CD4-positive, alpha-beta T cell treated with Interleukin-12 subunit alpha and Interleukin-12 subunit beta, for 1 hour (primary cell): Measurements from ENCODE around the gene CCL15.
"Not testable (repeated sequence)": the region's sequence is repeated elsewhere in the genome, so short reads cannot be mapped to it uniquely, and the experiment has no call there.

Source experiments
- DNase-seq: peaks from one replicate; pipeline ENCODE4 v3.0.0-alpha.2; 2020

The CCL15 gene

GRCh38 chr17:36001110-36001771, at the start of gene CCL15:
Gene CCL15 (minus strand): TSS chr17:36001553. CDS start chr17:36001492, 61 bp downstream.
- DNase-seq = no peak

GRCh38 chr17:36049643-36050042, 48.3 kb upstream of the CCL15 start:
- DNase-seq = no peak

GRCh38 chr17:36048066-36048465, 46.7 kb upstream of the CCL15 start:
- DNase-seq = no peak

- DNase-seq = no peak
These were observed 34.9 kb upstream of the CCL15 start for GRCh38 chr17:36036235-36036634.

GRCh38 chr17:36034127-36034526, 32.8 kb upstream of the CCL15 start:
- no peak for DNase-seq

- no peak for DNase-seq
These were observed 29.6 kb upstream of the CCL15 start for GRCh38 chr17:36030956-36031355.

- DNase-seq = no peak
These were observed 26.4 kb upstream of the CCL15 start for GRCh38 chr17:36027761-36028160.

- no peak for DNase-seq
These were observed 22.9 kb upstream of the CCL15 start for GRCh38 chr17:36024106-36024869.

- no peak for DNase-seq
These were observed 18.1 kb upstream of the CCL15 start for GRCh38 chr17:36019423-36019822.

- DNase-seq = no peak
These were observed 16.4 kb upstream of the CCL15 start, which contains the start of gene CCL23 for GRCh38 chr17:36017799-36018198. Gene CCL23 (minus strand): TSS chr17:36017972. CDS start chr17:36017897, 75 bp downstream.

GRCh38 chr17:36016555-36016954, 15.2 kb upstream of the CCL15 start:
- no peak for DNase-seq

- DNase-seq = not testable (repeated sequence)
These were observed 14.5 kb upstream of the CCL15 start for GRCh38 chr17:36015895-36016294.

GRCh38 chr17:36014946-36015345, 13.6 kb upstream of the CCL15 start:
- DNase-seq = no peak

- DNase-seq = no peak
These were observed 9.8 kb upstream of the CCL15 start for GRCh38 chr17:36011201-36011600.

- DNase-seq = no peak
These were observed 7.8 kb upstream of the CCL15 start for GRCh38 chr17:36008998-36009665.

GRCh38 chr17:36004594-36005108, 3.3 kb upstream of the CCL15 start:
- no peak for DNase-seq

- DNase-seq = no peak
These were observed 1.3 kb upstream of the CCL15 start for GRCh38 chr17:36002631-36003030.

- DNase-seq = no peak
These were observed 680 bp upstream of the CCL15 start for GRCh38 chr17:36001862-36002603.

GRCh38 chr17:36000732-36001109, 632 bp downstream of the CCL15 start:
- no peak for DNase-seq

- DNase-seq = no peak
These were observed 2.6 kb downstream of the CCL15 start for GRCh38 chr17:35998756-35999155.

- no peak for DNase-seq
These were observed 3.3 kb downstream of the CCL15 start for GRCh38 chr17:35998018-35998545.

GRCh38 chr17:35995346-35995745, 6.0 kb downstream of the CCL15 start:
- not testable (repeated sequence) for DNase-seq

- no peak for DNase-seq
These were observed 10.3 kb downstream of the CCL15 start for GRCh38 chr17:35991075-35991474.
